Thymus (tissue), 14 donors: Measurements from ENCODE around the gene VEGFC. TPM values are rescaled to one million over a fixed set of nuclear protein-coding genes. Genes with fewer than 3 reads are reported as not detected.

Experiments
- DNase-seq, 9 donors: peaks; one replicate each; pipeline ENCODE4 v3.0.0-alpha.2; 2013; ENCODE audit warnings: low spot score in 9 of 9, low read depth in 6 of 9, missing footprints in 1 of 9
- H3K27ac ChIP-seq, 2 donors: one replicate each; pipeline ENCODE4 v1.5.1; 2013; ENCODE audit warnings: control low read depth in 1 of 2, low read depth in 1 of 2, low read length in 1 of 2, mild to moderate bottlenecking in 1 of 2, moderate library complexity in 1 of 2
- H3K27me3 ChIP-seq, 2 donors: one replicate each; pipeline ENCODE4 v1.5.1; 2013; ENCODE audit warnings: low read length in 1 of 2; ENCODE audit not compliant: control insufficient read depth in 2 of 2, insufficient read depth in 1 of 2
- H3K36me3 ChIP-seq, 2 donors: one replicate each; pipeline ENCODE4 v1.5.1; 2013; ENCODE audit warnings: low read length in 1 of 2, mild to moderate bottlenecking in 1 of 2, moderate library complexity in 1 of 2; ENCODE audit not compliant: control insufficient read depth in 2 of 2, insufficient read depth in 2 of 2
- H3K4me1 ChIP-seq, 2 donors: one replicate each; pipeline ENCODE4 v1.5.1; 2013; ENCODE audit warnings: low read length in 2 of 2; ENCODE audit not compliant: control insufficient read depth in 2 of 2, insufficient read depth in 2 of 2
- H3K4me3 ChIP-seq, 2 donors: one replicate each; pipeline ENCODE4 v1.5.1; 2013; ENCODE audit warnings: low read length in 2 of 2, control low read depth in 1 of 2, mild to moderate bottlenecking in 1 of 2
- H3K9me3 ChIP-seq, 2 donors: one replicate each; pipeline ENCODE4 v1.5.1; 2013; ENCODE audit warnings: low read length in 1 of 2, mild to moderate bottlenecking in 1 of 2; ENCODE audit not compliant: control insufficient read depth in 2 of 2, insufficient read depth in 1 of 2
- WGBS: extraction: QIAGEN DNeasy Blood & Tissue Kit; methylation state at CpG from one replicate; pipeline ENCODE4 v1.1.7; 2013; 5-methylcytosine and 5-hydroxymethylcytosine counted together
- long read RNA-seq, 10 donors: transcript quantifications; one replicate each; lab custom pipeline, GENCODE V29; 2026
- polyA plus RNA-seq: library from polyadenylated mRNA; stranded (reverse); fragments of 200-250 nt; gene quantifications from one replicate; pipeline ENCODE4 v1.2.3, GENCODE V29; 2013
- total RNA-seq: library from RNA; stranded (reverse); fragments of 120-200 nt; gene quantifications from one replicate; pipeline ENCODE4 v1.2.4, GENCODE V29; 2013
- donor health status: healthy.

The VEGFC gene
- total RNA-seq (1.3 TPM), polyA plus RNA-seq (3.3 TPM)
- long read RNA-seq, donor 1: 0 reads
- long read RNA-seq, donor 2: 0 reads
- long read RNA-seq, donor 3, partial matches to known transcripts: 0 of 3 reads
- long read RNA-seq, donor 3, other reads (novel, unspliced or antisense): 0 of 3 reads
- long read RNA-seq, donor 4: 0 reads
- long read RNA-seq, donor 5: 0 reads
- long read RNA-seq, donor 6, partial matches to known transcripts: 0 of 2 reads
- long read RNA-seq, donor 6, other reads (novel, unspliced or antisense): 0 of 2 reads
- long read RNA-seq, donor 7: 0 reads
- long read RNA-seq, donor 8, partial matches to known transcripts: 0 of 1 reads
- long read RNA-seq, donor 8, other reads (novel, unspliced or antisense): 0 of 1 reads
- long read RNA-seq, donor 9: 0 reads
- long read RNA-seq, donor 10, partial matches to known transcripts: 0 of 2 reads
- long read RNA-seq, donor 10, other reads (novel, unspliced or antisense): 0 of 2 reads

GRCh38 chr4:176792326-176793059 is at the start of gene VEGFC:
Gene VEGFC (minus strand): TSS chr4:176792922. CDS start chr4:176792311, 611 bp downstream.
- H3K4me3 ChIP-seq: peak within 1 kb of the TSS; percentile 26 to 51
- peak in 2 of 9 donors; percentile 6 to 17 for DNase-seq
- peaks cover 37 to 47% of the 10 kb centered on the region in 2 donors for H3K27me3 ChIP-seq
- under 1% methylated on average over 89 of the region's 91 CpGs for WGBS
- H3K4me1 ChIP-seq: no peaks in the 10 kb centered on the region
- H3K9me3 ChIP-seq: no peaks in the 10 kb centered on the region
- H3K36me3 ChIP-seq: no peaks in the 10 kb centered on the region
- H3K27ac ChIP-seq: no peak within 1 kb of the TSS

- no peaks in the 10 kb centered on the region for H3K9me3 ChIP-seq
- H3K4me3 ChIP-seq: no peak overlapping the region
- no peak for DNase-seq
- H3K36me3 ChIP-seq: no peaks in the 10 kb centered on the region
- WGBS: 90% methylated on average over 1 of the region's 1 CpG
- no peaks in the 10 kb centered on the region for H3K4me1 ChIP-seq
- no peaks in the 10 kb centered on the region for H3K27me3 ChIP-seq
- H3K27ac ChIP-seq: no peak overlapping the region
Observed at GRCh38 chr4:176841711-176842112, 49.0 kb upstream of the VEGFC start.

- no peaks in the 10 kb centered on the region for H3K27me3 ChIP-seq
- no peak overlapping the region for H3K4me3 ChIP-seq
- no peaks in the 10 kb centered on the region for H3K4me1 ChIP-seq
- H3K36me3 ChIP-seq: no peaks in the 10 kb centered on the region
- WGBS: 11% methylated on average over 3 of the region's 4 CpGs
- DNase-seq: no peak
- H3K9me3 ChIP-seq: no peaks in the 10 kb centered on the region
- no peak overlapping the region for H3K27ac ChIP-seq
Observed at GRCh38 chr4:176840166-176840565, 47.4 kb upstream of the VEGFC start.

DNA sequence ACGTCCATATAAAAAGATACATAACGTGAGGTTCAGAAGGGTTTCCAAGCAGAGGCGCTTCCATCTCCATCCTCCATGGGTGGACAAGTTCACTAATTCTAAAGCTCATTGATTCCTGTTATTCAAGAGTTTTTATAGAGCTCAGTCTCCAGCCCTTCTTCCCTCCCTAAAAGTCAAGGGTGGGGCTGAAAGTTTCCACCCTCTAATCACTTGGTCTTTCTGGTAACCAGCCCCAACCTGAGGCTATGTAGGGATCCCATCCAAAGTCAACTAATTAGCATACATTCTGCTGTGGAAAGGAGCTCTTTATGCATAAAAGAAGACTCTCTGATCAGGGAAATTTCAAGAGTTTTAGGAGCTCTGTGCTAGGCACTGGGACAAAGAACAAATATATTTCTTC is 46.9 kb upstream of the VEGFC start:
- Histone ChIP-seq H3K4me3 (no peak overlapping the region), H3K27me3 (no peaks in the 10 kb centered on the region), H3K27ac (no peak overlapping the region), H3K9me3 (no peaks in the 10 kb centered on the region), H3K4me1 (no peaks in the 10 kb centered on the region), H3K36me3 (no peaks in the 10 kb centered on the region)
- no peak for DNase-seq
- 96% methylated on average over 3 of the region's 3 CpGs for WGBS

DNA sequence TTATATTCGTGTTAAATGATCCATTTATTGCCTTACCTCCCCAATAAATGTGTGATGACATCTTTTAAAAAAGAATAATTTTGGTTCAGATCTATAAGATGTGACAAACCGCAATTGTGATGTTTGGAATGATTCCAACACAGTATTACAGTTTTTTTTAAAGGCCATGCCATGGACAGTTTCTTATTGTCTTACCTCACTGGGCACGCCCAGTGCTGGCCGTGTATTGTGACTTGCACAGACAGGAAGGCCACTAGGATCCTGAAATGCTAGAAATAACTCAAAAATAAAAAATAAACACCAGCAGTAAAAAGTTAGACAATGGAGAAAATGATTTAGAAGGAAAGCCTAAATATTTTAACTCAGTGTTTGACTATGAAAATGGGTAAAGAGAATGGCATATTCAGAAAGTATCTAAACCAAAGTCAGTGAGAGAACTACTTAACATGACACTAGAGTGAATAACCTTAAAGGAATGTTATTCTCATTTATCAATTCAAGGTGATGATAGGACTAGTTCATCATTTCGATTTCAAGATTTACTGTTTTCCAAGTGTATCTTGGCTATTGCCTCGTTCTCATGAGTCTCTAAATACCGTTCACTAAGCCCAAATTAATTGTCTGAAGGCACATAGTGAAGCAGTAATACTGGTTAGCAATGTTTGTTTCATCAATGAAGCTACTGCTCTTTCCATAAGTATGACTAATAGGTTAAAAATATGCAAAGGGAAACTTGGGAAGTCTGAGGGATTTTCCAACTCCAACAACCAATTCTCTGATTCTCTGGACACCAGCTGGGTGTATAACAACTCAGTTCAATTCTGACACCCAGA is 46.1 kb upstream of the VEGFC start:
- Histone ChIP-seq H3K27ac (no peak overlapping the region), H3K36me3 (no peaks in the 10 kb centered on the region), H3K9me3 (no peaks in the 10 kb centered on the region), H3K27me3 (no peaks in the 10 kb centered on the region), H3K4me3 (no peak overlapping the region), H3K4me1 (no peaks in the 10 kb centered on the region)
- no peak for DNase-seq
- 87% methylated on average over 7 of the region's 7 CpGs for WGBS

DNA sequence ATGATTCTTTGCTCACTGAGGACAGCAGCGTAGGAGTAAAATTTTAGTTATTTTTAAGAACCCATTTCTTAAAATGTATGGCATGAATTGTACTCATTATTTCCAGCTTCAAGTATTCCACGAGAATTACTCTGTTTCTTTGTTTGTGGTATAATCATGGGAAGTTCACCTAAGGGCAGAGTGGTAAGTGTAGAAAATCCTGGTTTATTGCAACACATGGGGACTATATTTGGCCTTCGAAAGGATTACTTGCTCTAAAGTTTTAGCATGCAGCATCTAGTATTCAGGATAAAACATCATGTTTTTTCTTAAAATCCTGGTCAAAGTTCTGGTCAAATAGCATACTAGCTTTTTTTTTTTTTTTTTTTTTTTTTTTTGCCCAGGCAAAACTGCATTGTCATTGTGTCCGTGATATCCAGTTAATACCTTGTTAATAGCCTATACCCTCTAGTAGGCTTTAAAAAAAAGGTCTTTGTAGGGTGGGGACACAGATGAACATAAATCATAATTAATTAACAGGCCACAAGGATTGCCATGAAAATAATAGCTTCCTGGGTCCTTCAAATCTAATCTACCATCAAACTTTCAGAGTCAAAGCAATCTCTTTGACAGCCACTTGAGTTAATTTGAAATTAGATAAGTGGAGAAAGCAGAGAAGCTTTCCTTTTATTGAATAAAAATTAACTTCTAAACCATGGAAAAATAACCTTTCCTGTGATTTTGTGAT is 44.6 kb upstream of the VEGFC start:
- H3K27ac ChIP-seq: no peak overlapping the region
- no peaks in the 10 kb centered on the region for H3K4me1 ChIP-seq
- 67% methylated on average over 4 of the region's 4 CpGs for WGBS
- no peaks in the 10 kb centered on the region for H3K9me3 ChIP-seq
- no peak overlapping the region for H3K4me3 ChIP-seq
- no peaks in the 10 kb centered on the region for H3K36me3 ChIP-seq
- no peak for DNase-seq
- no peaks in the 10 kb centered on the region for H3K27me3 ChIP-seq

GRCh38 chr4:176834531-176834930 is 41.8 kb upstream of the VEGFC start:
- Histone ChIP-seq H3K4me1 (no peaks in the 10 kb centered on the region), H3K27me3 (no peaks in the 10 kb centered on the region), H3K36me3 (no peaks in the 10 kb centered on the region), H3K9me3 (no peaks in the 10 kb centered on the region), H3K4me3 (no peak overlapping the region), H3K27ac (no peak overlapping the region)
- no peak for DNase-seq
- 22% methylated on average over 2 of the region's 2 CpGs for WGBS

GRCh38 chr4:176833400-176834175 is 40.9 kb upstream of the VEGFC start:
- H3K9me3 ChIP-seq: no peaks in the 10 kb centered on the region
- no peaks in the 10 kb centered on the region for H3K4me1 ChIP-seq
- no peak for DNase-seq
- H3K36me3 ChIP-seq: no peaks in the 10 kb centered on the region
- H3K27me3 ChIP-seq: no peaks in the 10 kb centered on the region
- H3K4me3 ChIP-seq: no peak overlapping the region
- no peak overlapping the region for H3K27ac ChIP-seq
- 85% methylated on average over 4 of the region's 4 CpGs for WGBS
